T-helper 1 cell treated with Interleukin-12 subunit alpha and Interleukin-12 subunit beta and Interleukin-4 antibody, amounts not matched to agents 30 μg/mL and 1 μg/mL, for 36 hours (primary cell): ENCODE measurements around the gene IQCF2.
"Not testable (repeated sequence)": the region's sequence is repeated elsewhere in the genome, so short reads cannot be mapped to it uniquely, and the experiment has no call there.

Experiments
- H3K27ac Mint-ChIP-seq: one replicate; pipeline ENCODE4 v1.8.0; 2021; ENCODE audit warnings: mild to moderate bottlenecking, mixed read lengths
- H3K27me3 Mint-ChIP-seq: one replicate; pipeline ENCODE4 v1.8.0; 2021; ENCODE audit warnings: low read depth, mixed read lengths
- H3K36me3 Mint-ChIP-seq: one replicate; pipeline ENCODE4 v1.8.0; 2021; ENCODE audit warnings: low read depth, mixed read lengths
- H3K4me1 Mint-ChIP-seq: one replicate; pipeline ENCODE4 v1.8.0; 2021; ENCODE audit warnings: low read depth, mixed read lengths
- H3K4me3 Mint-ChIP-seq: one replicate; pipeline ENCODE4 v1.8.0; 2021; ENCODE audit warnings: mild to moderate bottlenecking, moderate library complexity, mixed read lengths
- H3K9me3 Mint-ChIP-seq: one replicate; pipeline ENCODE4 v1.8.0; 2021; ENCODE audit warnings: mixed read lengths

IQCF2 gene

GRCh38 chr3:51862886-51863285, 1.5 kb downstream of the IQCF2 start:
- Mint-ChIP-seq H3K4me3 (no peak overlapping the region), H3K27me3 (peaks cover 17% of the 10 kb centered on the region), H3K36me3 (no peaks in the 10 kb centered on the region), H3K27ac (no peak overlapping the region), H3K9me3 (no peaks in the 10 kb centered on the region), H3K4me1 (no peaks in the 10 kb centered on the region)

DNA sequence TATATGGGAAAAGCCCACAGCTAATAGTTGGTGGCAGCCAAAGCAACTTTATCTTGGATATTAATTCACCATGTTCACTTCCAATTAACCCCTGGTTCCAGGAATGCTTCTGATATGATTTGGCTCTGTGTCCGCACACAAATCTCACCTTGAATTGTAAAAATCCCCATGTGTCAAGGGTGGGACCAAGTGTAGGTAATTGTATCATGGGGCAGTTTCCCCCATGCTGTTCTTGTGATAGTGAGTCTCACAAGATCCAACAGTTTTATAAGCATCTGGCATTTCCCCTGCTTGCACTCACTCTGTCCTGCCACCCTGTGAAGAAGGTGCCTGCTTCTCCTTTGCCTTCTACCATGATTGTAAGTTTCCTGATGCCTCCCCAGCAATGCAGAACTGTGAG, 7.5 kb downstream of the IQCF2 start:
- not testable (repeated sequence) for H3K4me3 Mint-ChIP-seq, H3K9me3 Mint-ChIP-seq, H3K27ac Mint-ChIP-seq, H3K36me3 Mint-ChIP-seq, H3K4me1 Mint-ChIP-seq
- peaks cover 36% of the 10 kb centered on the region for H3K27me3 Mint-ChIP-seq

DNA sequence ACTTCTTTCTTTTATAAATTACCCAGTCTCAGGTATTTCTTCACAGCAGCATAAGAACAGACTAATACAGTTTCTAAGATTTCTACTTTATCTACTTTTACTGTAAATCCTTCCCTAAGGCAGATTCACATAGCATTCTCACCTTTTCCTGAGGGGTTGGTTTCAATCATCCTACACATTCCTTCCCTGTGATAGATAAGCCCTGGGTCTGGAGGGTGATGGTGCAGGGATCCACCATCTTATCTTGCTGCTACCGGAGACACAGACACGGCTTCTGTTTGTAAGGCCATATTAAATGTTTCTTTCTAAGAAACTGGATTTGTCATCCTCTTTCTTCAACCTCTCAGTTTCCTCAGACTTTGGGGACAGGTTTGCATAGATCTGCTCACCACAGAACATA, 7.9 kb downstream of the IQCF2 start:
- Mint-ChIP-seq H3K27me3 (peaks cover 36% of the 10 kb centered on the region), H3K4me3 (no peak overlapping the region), H3K36me3 (no peaks in the 10 kb centered on the region), H3K4me1 (no peaks in the 10 kb centered on the region), H3K27ac (no peak overlapping the region), H3K9me3 (no peaks in the 10 kb centered on the region)

- Mint-ChIP-seq H3K9me3 (no peaks in the 10 kb centered on the region), H3K4me3 (no peak overlapping the region), H3K36me3 (no peaks in the 10 kb centered on the region), H3K27me3 (peaks cover 24% of the 10 kb centered on the region), H3K4me1 (no peaks in the 10 kb centered on the region), H3K27ac (no peak overlapping the region)
Observed at GRCh38 chr3:51873253-51873766, 11.9 kb downstream of the IQCF2 start.

GRCh38 chr3:51873876-51874275, 12.5 kb downstream of the IQCF2 start:
- Mint-ChIP-seq H3K9me3 (no peaks in the 10 kb centered on the region), H3K27ac (no peak overlapping the region), H3K4me1 (no peaks in the 10 kb centered on the region), H3K4me3 (no peak overlapping the region), H3K27me3 (peaks cover 20% of the 10 kb centered on the region), H3K36me3 (no peaks in the 10 kb centered on the region)

GRCh38 chr3:51874411-51874810, 13.0 kb downstream of the IQCF2 start:
- no peaks in the 10 kb centered on the region for H3K36me3 Mint-ChIP-seq
- H3K4me3 Mint-ChIP-seq: no peak overlapping the region
- H3K9me3 Mint-ChIP-seq: no peaks in the 10 kb centered on the region
- H3K27ac Mint-ChIP-seq: no peak overlapping the region
- H3K27me3 Mint-ChIP-seq: peaks cover 14% of the 10 kb centered on the region
- no peaks in the 10 kb centered on the region for H3K4me1 Mint-ChIP-seq

DNA sequence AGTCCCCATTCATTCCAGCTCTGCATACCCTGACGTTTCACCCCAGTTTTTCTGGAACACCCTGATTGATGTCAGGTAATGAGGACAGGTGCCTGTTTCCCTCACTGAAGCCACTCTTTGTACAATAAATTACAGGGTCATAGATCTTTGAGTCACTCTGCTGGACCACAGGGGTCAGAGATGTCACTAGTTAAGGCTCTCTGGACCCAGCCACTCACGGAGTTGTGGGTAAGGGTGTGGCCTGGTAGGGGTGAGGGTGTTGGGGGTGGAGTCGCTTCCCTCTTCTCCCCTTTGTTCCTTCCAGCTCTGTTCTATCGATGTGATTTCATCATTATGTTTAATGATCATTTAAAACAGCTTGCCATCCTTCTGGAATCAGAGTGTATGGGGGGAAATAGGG, 13.5 kb downstream of the IQCF2 start:
- no peaks in the 10 kb centered on the region for H3K4me1 Mint-ChIP-seq
- H3K27me3 Mint-ChIP-seq: peaks cover 11% of the 10 kb centered on the region
- H3K9me3 Mint-ChIP-seq: no peaks in the 10 kb centered on the region

DNA sequence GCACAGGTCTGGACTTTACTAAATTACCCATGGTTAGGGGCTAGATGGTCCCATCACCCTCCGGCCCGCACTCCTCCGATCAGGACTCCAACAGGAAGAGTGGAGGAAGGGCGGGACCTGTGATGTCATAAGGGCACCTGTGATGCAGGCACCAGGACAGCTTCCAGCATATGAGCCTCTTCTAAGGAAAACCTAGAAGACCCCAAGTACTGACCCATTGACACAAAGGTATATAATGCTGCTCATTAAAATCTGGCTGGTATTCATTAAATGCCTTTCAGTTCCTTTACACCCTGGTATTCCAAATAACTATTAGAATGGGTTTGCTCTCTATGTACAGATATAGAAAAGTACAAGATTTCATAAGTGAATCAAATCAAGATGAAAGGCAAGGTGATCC, 14.1 kb downstream of the IQCF2 start, which contains the start of gene IQCF5:
IQCF5 (minus strand) TSS at position 101 of the 400 bp plus-strand sequence; CDS start at position 31, 70 bp downstream.
- H3K36me3 Mint-ChIP-seq: no peaks in the 10 kb centered on the region
- no peak within 1 kb of the TSS for H3K4me3 Mint-ChIP-seq
- H3K4me1 Mint-ChIP-seq: no peaks in the 10 kb centered on the region
- peaks cover 12% of the 10 kb centered on the region for H3K27me3 Mint-ChIP-seq
- no peak within 1 kb of the TSS for H3K27ac Mint-ChIP-seq
- no peaks in the 10 kb centered on the region for H3K9me3 Mint-ChIP-seq

More for the DNA sequence above, 13.5 kb downstream of the IQCF2 start:
- Mint-ChIP-seq H3K36me3 (no peaks in the 10 kb centered on the region), H3K27ac (no peak overlapping the region), H3K4me3 (no peak overlapping the region)

DNA sequence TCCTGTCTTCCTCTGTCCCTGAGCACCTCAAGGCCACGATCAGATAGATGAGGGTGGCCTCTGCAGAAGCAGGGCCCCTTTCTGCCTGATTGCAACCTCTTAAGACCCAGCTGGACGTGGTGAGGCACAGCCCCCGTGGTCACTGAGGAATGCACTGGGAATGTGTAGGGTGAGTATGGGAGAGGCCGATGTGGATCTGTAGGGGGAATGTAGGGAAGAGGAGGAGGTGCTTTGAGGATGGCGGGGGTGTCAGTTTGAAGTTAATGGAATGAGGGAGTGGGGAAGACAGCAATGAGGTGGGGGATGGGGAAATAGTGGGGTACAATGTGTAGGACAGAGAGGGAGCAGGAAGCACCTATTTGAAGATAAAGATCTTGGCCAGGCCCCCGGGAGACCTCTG, 14.8 kb downstream of the IQCF2 start:
- H3K4me1 Mint-ChIP-seq: no peaks in the 10 kb centered on the region
- H3K36me3 Mint-ChIP-seq: no peaks in the 10 kb centered on the region
- no peak overlapping the region for H3K27ac Mint-ChIP-seq
- H3K27me3 Mint-ChIP-seq: peaks cover 5% of the 10 kb centered on the region
- H3K4me3 Mint-ChIP-seq: no peak overlapping the region
- no peaks in the 10 kb centered on the region for H3K9me3 Mint-ChIP-seq

DNA sequence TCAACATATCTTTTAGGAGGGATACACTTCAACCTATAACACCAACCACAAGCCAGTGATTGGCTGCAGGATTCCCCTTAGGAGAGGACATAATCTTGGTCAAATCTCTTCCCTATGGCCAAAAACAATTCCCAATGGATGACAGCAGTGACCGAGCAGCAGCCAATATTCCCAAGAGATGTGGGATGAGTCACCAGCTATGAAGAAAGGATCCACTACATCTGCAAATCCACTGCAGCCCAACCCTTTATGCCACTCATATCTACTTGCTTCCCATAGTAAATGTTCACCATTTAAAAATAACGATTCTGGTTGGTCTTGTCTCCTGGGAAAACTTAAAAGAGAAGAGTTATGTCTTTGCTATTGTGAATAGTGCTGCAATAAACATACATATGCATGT, 18.5 kb downstream of the IQCF2 start:
- Mint-ChIP-seq H3K4me3 (no peak overlapping the region), H3K4me1 (no peaks in the 10 kb centered on the region), H3K27me3 (peaks cover 24% of the 10 kb centered on the region)

DNA sequence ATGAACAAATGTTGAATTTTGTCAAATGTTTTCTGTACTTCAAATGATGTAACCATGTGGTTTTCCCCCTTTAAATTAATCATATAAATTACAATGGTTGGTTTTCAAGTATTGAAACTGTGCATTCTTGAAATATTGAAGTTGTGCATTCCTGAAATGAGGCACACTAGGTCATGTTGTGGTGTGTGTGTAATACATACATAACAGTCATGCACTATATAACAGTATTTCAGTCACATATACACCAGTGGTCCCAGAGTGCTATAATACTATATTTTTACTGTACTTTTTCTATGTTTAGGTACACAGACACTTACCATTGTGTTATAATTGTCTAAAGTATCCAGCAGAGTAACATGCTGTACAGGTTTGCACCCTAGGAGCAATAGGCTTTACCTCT, 25.0 kb downstream of the IQCF2 start:
- Mint-ChIP-seq H3K9me3 (no peaks in the 10 kb centered on the region), H3K4me3 (no peak overlapping the region), H3K27me3 (peaks cover 22% of the 10 kb centered on the region), H3K27ac (no peak overlapping the region), H3K36me3 (no peaks in the 10 kb centered on the region), H3K4me1 (peaks cover under 1% of the 10 kb centered on the region)

More for the DNA sequence above, 18.5 kb downstream of the IQCF2 start:
- H3K36me3 Mint-ChIP-seq: no peaks in the 10 kb centered on the region
- H3K27ac Mint-ChIP-seq: no peak overlapping the region
- H3K9me3 Mint-ChIP-seq: no peaks in the 10 kb centered on the region

- no peak overlapping the region for H3K27ac Mint-ChIP-seq
- H3K36me3 Mint-ChIP-seq: no peaks in the 10 kb centered on the region
- H3K4me3 Mint-ChIP-seq: no peak overlapping the region
- H3K9me3 Mint-ChIP-seq: no peaks in the 10 kb centered on the region
- peaks cover 23% of the 10 kb centered on the region for H3K27me3 Mint-ChIP-seq
- H3K4me1 Mint-ChIP-seq: peaks cover 8% of the 10 kb centered on the region
Observed at GRCh38 chr3:51887620-51888019, 26.2 kb downstream of the IQCF2 start.

DNA sequence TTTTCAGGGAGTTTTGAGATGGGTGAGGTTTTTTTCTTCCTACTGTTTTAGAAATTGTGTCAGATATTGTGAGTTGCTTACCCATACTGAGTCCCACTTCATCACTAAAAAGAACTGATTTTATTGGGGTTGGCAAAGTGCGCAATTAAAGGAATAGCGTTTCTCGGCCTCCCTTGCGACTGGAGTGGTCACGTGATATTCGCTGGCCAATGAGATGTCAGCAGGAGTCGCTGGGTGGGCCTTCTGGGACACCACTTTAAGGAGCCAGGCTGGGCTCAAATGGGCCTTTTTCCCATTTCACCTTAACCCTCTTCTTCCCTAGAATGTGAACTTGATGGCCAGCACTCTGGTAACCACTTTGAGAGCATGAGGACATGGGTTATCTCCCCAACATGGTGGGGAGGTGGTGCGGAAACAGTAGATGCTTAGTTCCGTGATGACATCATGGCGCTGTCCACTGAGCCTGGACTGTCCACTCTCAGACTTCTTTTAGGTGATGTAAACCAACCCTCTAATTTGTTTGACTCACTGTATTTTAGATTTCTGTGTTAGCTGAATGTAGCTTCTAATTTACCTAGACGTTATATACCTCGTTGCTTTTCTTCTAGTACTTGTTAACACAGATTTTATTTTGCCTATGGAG, 27.2 kb downstream of the IQCF2 start:
- H3K36me3 Mint-ChIP-seq: no peaks in the 10 kb centered on the region
- no peak overlapping the region for H3K27ac Mint-ChIP-seq
- no peak overlapping the region for H3K4me3 Mint-ChIP-seq
- H3K27me3 Mint-ChIP-seq: peaks cover 22% of the 10 kb centered on the region
- H3K4me1 Mint-ChIP-seq: peaks cover 8% of the 10 kb centered on the region
- H3K9me3 Mint-ChIP-seq: no peaks in the 10 kb centered on the region

DNA sequence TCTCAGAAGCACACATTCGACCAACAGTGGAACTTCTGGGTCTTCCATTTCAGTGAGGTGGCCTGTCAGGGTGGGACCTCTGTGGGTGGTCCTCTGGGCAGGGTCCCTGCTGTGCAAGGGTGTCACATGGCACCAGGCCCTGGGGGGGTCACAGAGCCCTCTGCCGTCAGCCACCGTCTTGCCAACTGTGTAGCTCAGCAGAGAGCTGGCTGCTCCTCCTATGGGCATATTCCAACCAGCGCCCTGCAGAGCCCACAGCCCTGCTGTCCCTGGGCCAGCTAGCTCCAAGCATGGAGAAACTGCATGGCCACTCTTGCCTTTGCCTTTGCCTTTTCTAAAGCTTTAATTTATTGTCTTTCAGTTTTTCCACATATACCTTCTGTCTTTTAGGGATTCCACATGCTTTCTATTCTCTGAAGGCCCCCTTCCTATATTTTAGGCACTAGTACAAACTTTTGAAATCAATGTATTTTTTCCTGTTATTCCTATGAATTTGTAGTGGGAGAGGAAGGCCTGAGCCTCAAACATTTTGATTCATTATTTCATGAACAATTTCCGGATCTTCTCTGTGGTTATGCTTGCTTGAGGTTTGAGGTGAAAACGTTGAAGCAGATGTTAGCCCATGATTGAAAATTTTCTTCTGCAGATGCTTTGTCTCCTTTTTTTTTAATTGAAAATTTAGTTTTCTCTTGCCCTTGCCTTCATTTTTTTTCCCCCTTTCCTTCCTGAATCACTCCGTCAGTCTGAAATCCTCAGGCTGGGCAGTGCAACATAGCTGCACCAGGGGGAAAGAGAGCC, 30.0 kb downstream of the IQCF2 start:
- H3K9me3 Mint-ChIP-seq: no peaks in the 10 kb centered on the region
- H3K4me3 Mint-ChIP-seq: no peak overlapping the region
- peaks cover 8% of the 10 kb centered on the region for H3K4me1 Mint-ChIP-seq
- H3K27me3 Mint-ChIP-seq: peaks cover 19% of the 10 kb centered on the region
- no peak overlapping the region for H3K27ac Mint-ChIP-seq
- no peaks in the 10 kb centered on the region for H3K36me3 Mint-ChIP-seq

- H3K36me3 Mint-ChIP-seq: no peaks in the 10 kb centered on the region
- H3K4me1 Mint-ChIP-seq: peaks cover 8% of the 10 kb centered on the region
- no peak overlapping the region for H3K4me3 Mint-ChIP-seq
- no peak overlapping the region for H3K27ac Mint-ChIP-seq
- peaks cover 31% of the 10 kb centered on the region for H3K27me3 Mint-ChIP-seq
- H3K9me3 Mint-ChIP-seq: no peaks in the 10 kb centered on the region
Observed at GRCh38 chr3:51894391-51894790, 33.0 kb downstream of the IQCF2 start.
